ENCODE results near the gene OR5B21. TPM values are rescaled to one million over a fixed set of nuclear protein-coding genes. Genes with fewer than 3 reads are reported as not detected.

OR5B21 gene
- total RNA-seq, 4 donors from 2014 or later: not detected

DNA sequence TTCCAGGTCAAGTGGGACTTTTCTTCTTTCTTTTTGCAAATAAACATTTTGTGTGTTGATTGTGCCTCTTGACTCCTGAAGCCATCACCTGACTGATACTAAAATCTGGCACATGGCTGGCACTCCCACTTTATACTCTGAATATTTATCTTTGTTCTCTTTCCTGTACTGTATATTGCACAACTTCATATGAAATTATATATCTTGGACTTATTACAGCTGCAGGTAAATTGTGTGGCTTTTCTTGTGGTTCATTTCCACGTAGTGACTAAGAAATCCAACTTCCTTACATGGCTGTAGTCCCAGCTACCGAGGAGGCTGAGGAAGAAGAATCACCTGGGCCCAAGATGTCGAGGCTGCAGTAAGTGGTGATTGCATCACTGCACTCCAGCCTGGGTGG is 42.2 kb downstream of the OR5B21 start:
- TF ChIP-seq POLR2A (IDR thresholded peaks at IDR 0.05): no peak
- TF ChIP-seq, protein P1, sequence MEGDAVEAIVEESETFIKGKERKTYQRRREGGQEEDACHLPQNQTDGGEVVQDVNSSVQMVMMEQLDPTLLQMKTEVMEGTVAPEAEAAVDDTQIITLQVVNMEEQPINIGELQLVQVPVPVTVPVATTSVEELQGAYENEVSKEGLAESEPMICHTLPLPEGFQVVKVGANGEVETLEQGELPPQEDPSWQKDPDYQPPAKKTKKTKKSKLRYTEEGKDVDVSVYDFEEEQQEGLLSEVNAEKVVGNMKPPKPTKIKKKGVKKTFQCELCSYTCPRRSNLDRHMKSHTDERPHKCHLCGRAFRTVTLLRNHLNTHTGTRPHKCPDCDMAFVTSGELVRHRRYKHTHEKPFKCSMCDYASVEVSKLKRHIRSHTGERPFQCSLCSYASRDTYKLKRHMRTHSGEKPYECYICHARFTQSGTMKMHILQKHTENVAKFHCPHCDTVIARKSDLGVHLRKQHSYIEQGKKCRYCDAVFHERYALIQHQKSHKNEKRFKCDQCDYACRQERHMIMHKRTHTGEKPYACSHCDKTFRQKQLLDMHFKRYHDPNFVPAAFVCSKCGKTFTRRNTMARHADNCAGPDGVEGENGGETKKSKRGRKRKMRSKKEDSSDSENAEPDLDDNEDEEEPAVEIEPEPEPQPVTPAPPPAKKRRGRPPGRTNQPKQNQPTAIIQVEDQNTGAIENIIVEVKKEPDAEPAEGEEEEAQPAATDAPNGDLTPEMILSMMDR (IDR thresholded peaks at IDR 0.05): no peak
- H3K4me1 ChIP-seq: no peaks in the 10 kb centered on the region
- DNase-seq: no peak
- peaks cover 0 to under 1% (median 0%) of the 10 kb centered on the region in 4 donors for H3K9me3 ChIP-seq
- no peak overlapping the region for H3K4me3 ChIP-seq
- no peaks in the 10 kb centered on the region for H3K27me3 ChIP-seq
- no peak overlapping the region for H3K27ac ChIP-seq
- no peaks in the 10 kb centered on the region for H3K36me3 ChIP-seq

Other genes starting within 250 kb of the OR5B21 start
- not detected for gene OR10W1, start 239.8 kb downstream of the OR5B21 start, total RNA-seq
- gene OR5B17, start 149.0 kb downstream of the OR5B21 start, total RNA-seq: not detected
- not detected for gene OR5B3, start 101.2 kb downstream of the OR5B21 start, total RNA-seq
- not detected for gene OR5B2, start 80.0 kb downstream of the OR5B21 start, total RNA-seq
- not detected for gene OR5B12, start 65.9 kb downstream of the OR5B21 start, total RNA-seq
- 10 to 100 TPM; 12.3 to 66.0 (median 18.2) TPM for gene LPXN, start 67.8 kb upstream of the OR5B21 start, total RNA-seq
- 10 to 100 TPM; 42.4 to 58.3 (median 45.9) TPM for gene ZFP91, start 71.0 kb upstream of the OR5B21 start, total RNA-seq
- 1 to 10 TPM in 3 of 4 donors, not detected in 1; 3.5 to 6.8 (median 5.3) TPM for gene CNTF, start 114.6 kb upstream of the OR5B21 start, total RNA-seq
- not detected for gene GLYAT, start 223.8 kb upstream of the OR5B21 start, total RNA-seq